Suprapubic skin (tissue), 4 donors: ENCODE data around the gene ENO2. TPM values are rescaled to one million over a fixed set of nuclear protein-coding genes. Genes with fewer than 3 reads are reported as not detected.

Experiments used
- DNase-seq, 2 donors: peaks; one replicate each; pipeline ENCODE4 v3.0.0-alpha.2; 2019; ENCODE audit warnings: low spot score in 2 of 2
- H3K27ac ChIP-seq: fragments of 200-600 bp; sonication (generic); one replicate; pipeline ENCODE4 v1.5.1; 2019
- H3K27me3 ChIP-seq: fragments of 200-600 bp; sonication (generic); one replicate; pipeline ENCODE4 v1.5.1; 2019
- H3K36me3 ChIP-seq: fragments of 200-600 bp; sonication (generic); one replicate; pipeline ENCODE4 v1.5.1; 2019
- H3K4me1 ChIP-seq: fragments of 200-600 bp; sonication (generic); one replicate; pipeline ENCODE4 v1.5.1; 2019
- H3K4me3 ChIP-seq: fragments of 200-600 bp; sonication (generic); one replicate; pipeline ENCODE4 v1.5.1; 2019; ENCODE audit warnings: mild to moderate bottlenecking
- H3K9me3 ChIP-seq: fragments of 200-600 bp; sonication (generic); one replicate; pipeline ENCODE4 v1.5.1; 2019
- EP300 ChIP-seq: sonication (generic); formaldehyde crosslinking; IDR thresholded peaks from one replicate; pipeline ENCODE4 v1.6.1; 2017; ENCODE audit warnings: antibody characterized with exemption
- POLR2A ChIP-seq, 2 donors: fragments of 450-650 bp; IDR thresholded peaks; one replicate each; pipeline ENCODE4 v1.6.1; 2017; ENCODE audit warnings: antibody characterized with exemption in 2 of 2, mild to moderate bottlenecking in 2 of 2, moderate library complexity in 2 of 2
- POLR2AphosphoS5 ChIP-seq, 3 donors: sonication (generic); formaldehyde crosslinking; IDR thresholded peaks; one replicate each; pipeline ENCODE4 v1.6.1; 2017; ENCODE audit warnings: antibody characterized with exemption in 3 of 3
- WGBS: methylation state at CpG from one replicate; pipeline ENCODE4 v1.1.5; 2018; 5-methylcytosine and 5-hydroxymethylcytosine counted together
- total RNA-seq, 4 donors: library from RNA; depleted of rRNA; stranded (reverse); fragments of >200 nt; gene quantifications; one replicate each; pipeline ENCODE4 v1.1.0, GENCODE V29; 2016
- TF ChIP-seq, protein P1 (sequence below), 2 donors: fragments of 200-600 bp in 1 of 2; fragments of 450-650 bp in 1 of 2; sonication (generic) in 1 of 2; IDR thresholded peaks; one replicate each; pipeline ENCODE4 v1.5.1; 2016 to 2019; ENCODE audit warnings: antibody characterized with exemption in 2 of 2, mild to moderate bottlenecking in 1 of 2, moderate library complexity in 1 of 2

The ENO2 gene
- total RNA-seq, 4 donors from 2014 or later, result 1.3 to 15.4 (median 6.9) TPM

DNA sequence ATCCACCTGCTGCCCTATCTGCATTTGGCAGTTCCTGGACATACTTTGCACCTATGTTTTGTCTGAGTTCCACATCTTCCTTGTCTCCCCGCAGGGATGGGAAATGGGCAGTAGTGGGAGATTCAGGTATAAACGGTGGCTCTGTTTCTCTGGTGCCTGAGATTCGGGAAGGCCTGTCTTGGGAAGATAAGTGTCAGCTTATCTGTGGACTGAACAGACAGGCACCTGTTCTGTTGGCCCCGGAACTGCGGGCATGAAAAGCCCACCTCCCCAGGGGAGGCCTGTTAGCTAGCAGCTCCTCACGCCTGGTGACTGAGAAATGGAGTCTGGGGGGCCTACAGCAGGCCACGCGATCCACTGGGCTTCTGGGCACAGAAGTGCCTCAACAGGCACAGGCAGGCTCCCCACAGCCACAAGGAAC lies 50.2 kb downstream of the ENO2 start:
- peak in 1 of 2 donors; percentile 59 for DNase-seq
- peaks cover 85% of the 10 kb centered on the region for H3K4me1 ChIP-seq
- H3K27me3 ChIP-seq, result no peaks in the 10 kb centered on the region
- TF ChIP-seq POLR2AphosphoS5 (IDR thresholded peaks at IDR 0.05), result no peak
- H3K36me3 ChIP-seq, result peaks cover 40% of the 10 kb centered on the region
- H3K4me3 ChIP-seq, result peak overlapping the region; percentile 60
- no peaks in the 10 kb centered on the region for H3K9me3 ChIP-seq
- WGBS, result 49% methylated on average over 4 of the region's 8 CpGs
- H3K27ac ChIP-seq, result peak overlapping the region; percentile 93

DNA sequence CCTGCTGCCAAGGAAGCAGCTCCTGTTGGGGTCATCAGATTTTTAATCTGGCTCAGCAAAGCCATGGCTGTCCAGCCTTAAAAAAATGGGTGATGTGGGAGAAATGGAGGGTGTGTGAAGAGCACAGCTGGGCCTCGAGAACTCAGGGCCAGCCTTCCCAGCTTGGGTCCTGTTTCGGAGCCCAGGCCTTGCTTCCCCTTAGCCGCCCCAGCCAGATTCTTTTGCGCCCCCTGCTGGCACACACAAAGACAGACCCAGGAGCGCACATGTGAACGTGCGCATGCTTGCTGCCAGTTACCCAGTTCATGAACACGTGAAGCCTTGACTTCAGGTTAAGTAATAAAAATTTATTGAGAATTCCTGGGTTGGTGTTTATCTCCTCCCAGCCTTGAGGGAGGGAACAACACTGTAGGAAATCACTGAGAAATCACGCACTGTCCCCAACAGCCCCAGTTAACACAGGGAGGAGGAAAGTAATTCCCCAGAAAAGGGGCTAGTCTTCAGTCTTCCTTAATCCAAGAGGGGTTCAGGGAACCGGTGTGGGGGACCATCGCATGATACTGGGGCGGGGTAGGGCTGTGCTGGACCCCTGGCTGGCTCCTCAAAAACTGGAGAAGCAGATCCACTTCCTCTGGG lies 50.8 kb downstream of the ENO2 start:
- 22% methylated on average over 8 of the region's 12 CpGs for WGBS
- Histone ChIP-seq H3K27me3 (no peaks in the 10 kb centered on the region), H3K4me1 (peaks cover 84% of the 10 kb centered on the region), H3K36me3 (peaks cover 40% of the 10 kb centered on the region), H3K27ac (peak overlapping the region; percentile 93), H3K9me3 (no peaks in the 10 kb centered on the region), H3K4me3 (peak overlapping the region; percentile 60)
- peak; percentile 91 to 95 for DNase-seq
- TF ChIP-seq POLR2A (IDR thresholded peaks at IDR 0.05) (no peak), EP300 (no peak), POLR2AphosphoS5 (IDR thresholded peaks at IDR 0.05) (peak in 2 of 3 donors; percentile 28 to 70)
- TF ChIP-seq, protein P1, sequence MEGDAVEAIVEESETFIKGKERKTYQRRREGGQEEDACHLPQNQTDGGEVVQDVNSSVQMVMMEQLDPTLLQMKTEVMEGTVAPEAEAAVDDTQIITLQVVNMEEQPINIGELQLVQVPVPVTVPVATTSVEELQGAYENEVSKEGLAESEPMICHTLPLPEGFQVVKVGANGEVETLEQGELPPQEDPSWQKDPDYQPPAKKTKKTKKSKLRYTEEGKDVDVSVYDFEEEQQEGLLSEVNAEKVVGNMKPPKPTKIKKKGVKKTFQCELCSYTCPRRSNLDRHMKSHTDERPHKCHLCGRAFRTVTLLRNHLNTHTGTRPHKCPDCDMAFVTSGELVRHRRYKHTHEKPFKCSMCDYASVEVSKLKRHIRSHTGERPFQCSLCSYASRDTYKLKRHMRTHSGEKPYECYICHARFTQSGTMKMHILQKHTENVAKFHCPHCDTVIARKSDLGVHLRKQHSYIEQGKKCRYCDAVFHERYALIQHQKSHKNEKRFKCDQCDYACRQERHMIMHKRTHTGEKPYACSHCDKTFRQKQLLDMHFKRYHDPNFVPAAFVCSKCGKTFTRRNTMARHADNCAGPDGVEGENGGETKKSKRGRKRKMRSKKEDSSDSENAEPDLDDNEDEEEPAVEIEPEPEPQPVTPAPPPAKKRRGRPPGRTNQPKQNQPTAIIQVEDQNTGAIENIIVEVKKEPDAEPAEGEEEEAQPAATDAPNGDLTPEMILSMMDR (IDR thresholded peaks at IDR 0.05), result peak; percentile 89 to 92

DNA sequence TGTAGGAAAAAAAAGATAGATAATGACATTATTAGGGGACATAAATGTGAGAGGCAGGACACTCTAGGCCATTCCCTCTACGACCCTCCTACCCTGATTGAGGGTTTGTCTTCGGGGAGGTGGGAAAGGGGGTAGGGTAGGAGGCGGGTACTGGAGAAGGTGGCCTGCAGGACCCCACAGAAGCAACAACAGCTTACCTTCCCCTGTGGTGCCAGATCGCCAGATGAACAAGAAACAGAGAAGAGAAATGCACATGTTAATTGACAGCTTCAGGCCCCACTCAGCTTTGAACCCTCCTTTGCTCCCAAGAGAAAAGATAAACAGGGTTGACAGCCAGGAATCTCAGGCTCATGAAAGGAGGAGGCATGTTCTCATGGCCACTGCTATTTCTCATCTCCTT lies 51.3 kb downstream of the ENO2 start:
- DNase-seq, result no peak
- H3K27me3 ChIP-seq, result no peaks in the 10 kb centered on the region
- H3K9me3 ChIP-seq, result no peaks in the 10 kb centered on the region
- peak overlapping the region; percentile 69 for H3K27ac ChIP-seq
- TF ChIP-seq, protein P1 (IDR thresholded peaks at IDR 0.05), result no peak
- TF ChIP-seq POLR2AphosphoS5 (IDR thresholded peaks at IDR 0.05), result no peak
- no peak for TF ChIP-seq EP300
- no peak for TF ChIP-seq POLR2A (IDR thresholded peaks at IDR 0.05)
- no peak overlapping the region for H3K4me3 ChIP-seq
- 77% methylated on average over 4 of the region's 4 CpGs for WGBS
- H3K4me1 ChIP-seq, result peaks cover 78% of the 10 kb centered on the region
- peaks cover 40% of the 10 kb centered on the region for H3K36me3 ChIP-seq

DNA sequence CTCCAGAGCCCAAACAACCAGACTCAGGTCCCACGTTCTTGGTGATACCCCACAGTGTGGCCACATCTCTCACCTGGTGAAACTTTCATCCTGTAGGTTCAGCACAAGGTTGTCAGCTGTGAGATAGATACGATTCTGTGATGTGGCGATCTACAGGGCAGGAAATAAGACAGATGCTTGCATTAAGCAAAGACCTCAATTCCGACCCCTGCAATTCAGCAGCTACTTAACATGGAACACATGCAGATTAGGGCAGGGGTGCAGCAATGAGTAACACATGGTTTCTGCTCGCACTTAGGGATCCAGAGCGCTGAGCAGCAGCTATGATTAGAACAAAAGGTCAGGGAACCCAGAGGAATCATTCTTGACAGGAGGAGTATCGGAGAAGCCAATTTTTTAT lies 52.0 kb downstream of the ENO2 start:
- H3K4me3 ChIP-seq, result no peak overlapping the region
- H3K4me1 ChIP-seq, result peaks cover 72% of the 10 kb centered on the region
- no peaks in the 10 kb centered on the region for H3K9me3 ChIP-seq
- H3K36me3 ChIP-seq, result peaks cover 40% of the 10 kb centered on the region
- TF ChIP-seq EP300, result no peak
- no peak for TF ChIP-seq POLR2A (IDR thresholded peaks at IDR 0.05)
- TF ChIP-seq POLR2AphosphoS5 (IDR thresholded peaks at IDR 0.05), result no peak
- TF ChIP-seq, protein P1 (IDR thresholded peaks at IDR 0.05), result no peak
- no peaks in the 10 kb centered on the region for H3K27me3 ChIP-seq
- H3K27ac ChIP-seq, result no peak overlapping the region
- DNase-seq, result no peak
- 71% methylated on average over 7 of the region's 7 CpGs for WGBS

DNA sequence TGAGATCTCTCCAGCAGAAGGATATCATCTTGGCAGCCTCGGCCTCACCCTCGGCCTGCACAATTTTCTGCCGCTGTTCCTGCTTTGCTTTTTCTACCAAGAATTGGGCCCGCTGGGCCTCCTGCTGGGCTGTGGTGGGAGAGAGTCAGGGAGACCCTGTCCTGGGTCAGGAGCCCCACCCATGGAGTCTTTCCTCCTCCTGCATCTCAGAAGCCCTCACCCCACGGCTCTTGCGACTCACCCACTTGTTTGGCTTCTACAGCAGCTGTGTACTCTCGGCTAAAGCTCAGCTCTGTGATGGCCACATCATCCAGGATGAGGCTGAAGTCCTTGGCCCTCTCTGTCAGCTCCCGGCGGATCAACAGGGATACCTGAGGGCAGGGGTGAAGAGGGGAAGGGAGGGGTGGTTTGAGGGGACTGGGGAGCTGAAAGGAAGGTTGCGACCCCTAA lies 53.3 kb downstream of the ENO2 start:
- no peak overlapping the region for H3K27ac ChIP-seq
- peaks cover 40% of the 10 kb centered on the region for H3K36me3 ChIP-seq
- no peaks in the 10 kb centered on the region for H3K27me3 ChIP-seq
- DNase-seq, result no peak
- WGBS, result 77% methylated on average over 9 of the region's 10 CpGs
- TF ChIP-seq EP300, result no peak
- H3K4me1 ChIP-seq, result peaks cover 68% of the 10 kb centered on the region
- H3K9me3 ChIP-seq, result no peaks in the 10 kb centered on the region
- H3K4me3 ChIP-seq, result no peak overlapping the region

DNA sequence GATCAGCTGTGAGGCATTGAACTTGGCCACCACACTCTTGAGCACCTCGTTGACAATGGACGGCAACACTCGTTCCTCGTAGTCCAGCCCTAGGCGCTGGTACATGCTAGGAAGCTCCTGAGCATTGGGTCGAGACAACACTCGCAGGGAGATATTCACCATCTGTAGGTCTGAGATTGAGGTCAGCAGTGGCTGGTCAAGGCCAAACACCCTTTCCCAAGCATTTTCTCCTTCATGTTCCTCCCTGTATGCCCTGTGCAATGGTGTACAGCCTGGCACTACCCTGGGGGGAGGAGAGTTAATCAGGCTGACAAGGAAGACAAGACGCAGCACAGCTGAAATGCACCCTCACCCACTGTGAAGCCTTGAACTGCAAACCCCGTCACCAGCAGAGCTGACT lies 54.0 kb downstream of the ENO2 start:
- Histone ChIP-seq H3K27me3 (no peaks in the 10 kb centered on the region), H3K36me3 (peaks cover 40% of the 10 kb centered on the region), H3K27ac (peak overlapping the region; percentile 89), H3K4me3 (no peak overlapping the region), H3K9me3 (no peaks in the 10 kb centered on the region), H3K4me1 (peaks cover 68% of the 10 kb centered on the region)
- DNase-seq, result no peak
- 82% methylated on average over 9 of the region's 9 CpGs for WGBS
- TF ChIP-seq, protein P1 (IDR thresholded peaks at IDR 0.05), result no peak
- no peak for TF ChIP-seq EP300
- TF ChIP-seq POLR2AphosphoS5 (IDR thresholded peaks at IDR 0.05), result no peak
- TF ChIP-seq POLR2A (IDR thresholded peaks at IDR 0.05), result no peak
